ENCODE results near the gene ASIC3.

GRCh38 chr7:151014950-151015349, 33.4 kb upstream of the ASIC3 start:
- TF ChIP-seq CTCF (conservative IDR thresholded peaks at IDR 0.05) (no peak), ZFX (IDR thresholded peaks at IDR 0.05) (no peak)
